Measurements from ENCODE around the gene ENTPD2. TPM values are rescaled to one million over a fixed set of nuclear protein-coding genes. Genes with fewer than 3 reads are reported as not detected.
A peak's percentile ranks its signal among the peaks of the same experiment; 100 is the strongest.

The ENTPD2 gene
- total and polyA plus RNA-seq, 9 of the 15 experiments (the other 6 are each of a cell fraction or from before 2014, with no cell fraction given), result 0.04 to 0.60 (median 0.14) TPM; not detected in 4

- no peak for TF ChIP-seq MYC (IDR thresholded peaks at IDR 0.05; ENCODE audit: low read depth, low read length)
- TF ChIP-seq MYC (CRISPR knock-in tag; IDR thresholded peaks at IDR 0.05; ENCODE audit: borderline replicate concordance, low read depth), result peak; percentile 98
- TF ChIP-seq STAT5B (CRISPR knock-in tag; IDR thresholded peaks at IDR 0.05), result peak; percentile 87
- TF ChIP-seq CHD7 (IDR thresholded peaks at IDR 0.05; ENCODE audit: low read depth, low read length), result no peak
- peak; percentile 28; the same call in 1 of the 2 replicates for TF ChIP-seq GABPB1 (CRISPR knock-in tag; IDR thresholded peaks at IDR 0.05)
- peak; percentile 95 for TF ChIP-seq HINFP (tag; conservative IDR thresholded peaks at IDR 0.05; ENCODE audit: low read depth)
- TF ChIP-seq ZNF764 (CRISPR knock-in tag; IDR thresholded peaks at IDR 0.05; ENCODE audit: low read depth), result peak; percentile 93
- TF ChIP-seq PTBP1 (IDR thresholded peaks at IDR 0.05; ENCODE audit: low read depth, low read length), result no peak
- TF ChIP-seq CHD1 (IDR thresholded peaks at IDR 0.05; ENCODE audit: low read length), result no peak
- TF ChIP-seq HES1 (IDR thresholded peaks at IDR 0.05; ENCODE audit: low read depth), result no peak
- peak; percentile 99 for TF ChIP-seq SMAD3 (CRISPR knock-in tag; conservative IDR thresholded peaks at IDR 0.05)
- TF ChIP-seq HDAC1 (IDR thresholded peaks at IDR 0.05), result no peak
- TF ChIP-seq RBM39 (optimal IDR thresholded peaks at IDR 0.05; ENCODE audit: low read depth, low read length), result no peak
- no peak for TF ChIP-seq JUND (IDR thresholded peaks at IDR 0.05; ENCODE audit: borderline replicate concordance, low read depth, low read length)
- peak; percentile 80; the same call in 1 of the 3 replicates for TF ChIP-seq JUND (tag; IDR thresholded peaks at IDR 0.05; ENCODE audit: borderline replicate concordance, low read depth, low read length)
These were observed 20.9 kb upstream of the ENTPD2 start (continued) for GRCh38 chr9:137074657-137075274.

Measured in K562 (cell line).